ENCODE results near the gene KIF13A.

The KIF13A gene

DNA sequence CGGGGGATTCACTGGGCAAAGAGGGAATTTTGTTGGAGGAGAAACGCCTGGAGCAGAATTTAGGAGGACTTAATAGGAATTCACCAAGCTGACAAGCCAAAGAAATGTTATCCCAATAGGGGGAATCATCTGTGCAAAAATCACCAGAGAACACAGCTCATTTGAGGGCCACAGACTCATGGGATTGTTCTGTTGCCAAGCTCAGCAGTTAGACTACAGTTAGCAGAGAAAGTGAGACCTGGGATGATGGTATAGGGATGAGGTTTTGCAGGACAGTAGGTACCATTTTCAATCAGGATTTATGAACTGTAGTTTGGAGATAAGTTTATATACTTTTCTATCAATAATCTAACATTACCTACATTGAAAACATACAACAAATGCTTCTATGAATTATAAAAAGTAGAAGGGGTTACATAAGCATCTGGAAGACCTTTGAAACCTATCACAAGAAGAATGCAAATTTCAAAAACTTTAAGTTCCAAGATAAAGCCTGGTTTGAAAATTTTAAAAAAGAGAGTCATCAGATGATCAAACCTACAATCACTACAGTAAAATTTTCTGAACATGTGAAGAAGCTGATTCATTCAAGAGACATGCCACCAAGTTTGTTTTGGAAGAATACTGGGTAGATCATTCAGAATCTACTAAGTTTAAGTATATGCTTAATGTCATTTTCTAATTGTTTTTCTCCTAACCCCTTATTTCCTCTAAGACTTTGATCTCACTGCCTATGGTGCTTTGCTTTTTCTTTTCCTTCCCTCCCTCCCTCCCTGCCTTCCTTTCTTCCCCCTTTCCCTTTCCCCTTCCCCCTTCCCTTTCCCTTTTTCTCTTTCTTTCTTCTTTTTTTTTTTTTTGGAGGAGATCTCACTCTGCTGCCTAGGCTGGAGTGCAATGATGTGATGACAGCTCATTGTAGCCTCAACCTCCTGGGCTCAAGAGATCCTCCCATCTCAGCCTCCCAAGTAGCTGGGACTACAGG lies 81.5 kb downstream of the KIF13A start:
- no peak overlapping the region for H3K4me3 ChIP-seq (ENCODE audit: low read length)
- peaks cover 13% of the 10 kb centered on the region for H3K4me1 ChIP-seq (ENCODE audit: control insufficient read depth, low read depth, low read length)
- H3K27me3 ChIP-seq (ENCODE audit: control insufficient read depth, insufficient read depth, low read length) = no peaks in the 10 kb centered on the region
- H3K9me3 ChIP-seq (ENCODE audit: control insufficient read depth, low read depth, low read length) = no peaks in the 10 kb centered on the region
- no peak overlapping the region for H3K9ac ChIP-seq (ENCODE audit: low read length)
- H3K36me3 ChIP-seq (ENCODE audit: control insufficient read depth, low read depth, low read length) = no peaks in the 10 kb centered on the region
- no peak overlapping the region for H3K27ac ChIP-seq (ENCODE audit: low read length)

DNA sequence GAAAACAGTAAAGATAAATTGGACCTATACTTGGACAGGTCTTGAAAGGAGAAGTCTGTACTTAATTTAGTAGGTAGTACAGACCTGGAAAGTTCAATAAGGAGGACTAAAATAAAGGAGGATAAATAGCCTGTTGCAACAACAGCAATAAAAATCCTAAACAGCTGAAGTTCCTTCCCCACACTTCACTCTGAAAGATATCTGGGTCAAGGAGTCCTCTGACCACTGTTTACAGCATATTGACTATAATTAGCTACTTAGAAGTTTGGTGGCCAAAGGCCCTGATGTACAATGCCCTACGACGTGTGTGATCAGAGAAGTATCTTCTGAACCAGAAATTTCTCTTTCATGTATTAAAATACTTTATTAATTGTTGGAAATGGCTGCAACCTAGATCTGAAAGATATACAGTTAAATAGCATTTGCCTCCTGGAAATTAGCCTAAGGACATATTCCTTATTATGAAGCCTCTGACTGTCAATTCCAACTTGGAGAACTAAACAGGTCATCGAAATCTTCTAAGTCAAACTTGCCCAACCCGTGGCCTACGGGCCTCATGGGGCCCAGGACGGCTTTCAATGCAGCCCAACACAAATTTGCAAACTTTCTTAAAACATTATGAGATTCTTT lies 82.8 kb downstream of the KIF13A start:
- no peak overlapping the region for H3K27ac ChIP-seq (ENCODE audit: low read length)
- no peaks in the 10 kb centered on the region for H3K36me3 ChIP-seq (ENCODE audit: control insufficient read depth, low read depth, low read length)
- no peaks in the 10 kb centered on the region for H3K27me3 ChIP-seq (ENCODE audit: control insufficient read depth, insufficient read depth, low read length)
- no peak overlapping the region for H3K4me3 ChIP-seq (ENCODE audit: low read length)
- no peaks in the 10 kb centered on the region for H3K9me3 ChIP-seq (ENCODE audit: control insufficient read depth, low read depth, low read length)
- H3K4me1 ChIP-seq (ENCODE audit: control insufficient read depth, low read depth, low read length) = peaks cover 13% of the 10 kb centered on the region
- H3K9ac ChIP-seq (ENCODE audit: low read length) = no peak overlapping the region

DNA sequence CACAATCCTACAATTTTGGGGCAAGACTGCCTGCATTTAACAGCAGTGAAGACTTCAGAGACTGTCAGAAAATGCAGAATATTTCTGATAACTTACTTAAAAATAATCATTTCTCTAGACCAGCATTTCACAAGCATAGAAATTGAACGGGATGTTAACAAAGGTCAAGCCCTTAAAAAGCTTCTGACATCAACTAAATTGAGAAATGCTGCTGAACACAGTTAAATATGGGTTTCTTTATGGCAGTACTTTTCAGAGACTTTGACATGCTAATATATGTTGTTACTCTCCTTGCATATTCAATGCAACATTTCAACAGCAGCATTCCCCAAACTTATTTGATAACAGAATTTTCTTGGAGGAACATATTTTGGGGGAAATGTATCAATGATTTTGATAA lies 84.5 kb downstream of the KIF13A start:
- no peaks in the 10 kb centered on the region for H3K36me3 ChIP-seq (ENCODE audit: control insufficient read depth, low read depth, low read length)
- H3K4me3 ChIP-seq (ENCODE audit: low read length) = peak overlapping the region; percentile 0
- no peak overlapping the region for H3K9ac ChIP-seq (ENCODE audit: low read length)
- no peak overlapping the region for H3K27ac ChIP-seq (ENCODE audit: low read length)
- no peaks in the 10 kb centered on the region for H3K27me3 ChIP-seq (ENCODE audit: control insufficient read depth, insufficient read depth, low read length)
- H3K4me1 ChIP-seq (ENCODE audit: control insufficient read depth, low read depth, low read length) = peaks cover 13% of the 10 kb centered on the region
- H3K9me3 ChIP-seq (ENCODE audit: control insufficient read depth, low read depth, low read length) = no peaks in the 10 kb centered on the region

DNA sequence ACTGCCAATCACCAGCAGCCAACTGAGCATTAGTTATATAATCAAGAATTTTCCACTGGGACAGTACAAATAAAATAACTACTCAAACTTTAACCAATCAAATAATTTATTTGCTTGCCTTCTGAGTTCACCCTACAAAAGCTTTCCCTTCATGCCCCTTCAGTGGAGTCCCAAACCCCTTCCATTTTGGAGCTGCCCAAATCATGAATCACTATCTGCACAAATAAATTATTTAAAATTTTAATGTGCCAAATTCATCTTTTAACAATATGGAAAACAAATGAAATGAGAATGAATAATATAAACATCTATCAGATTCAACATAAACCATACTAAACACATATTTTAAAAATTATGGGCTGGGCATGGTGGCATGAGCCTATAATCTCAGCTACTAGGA lies 85.9 kb downstream of the KIF13A start:
- H3K9me3 ChIP-seq (ENCODE audit: control insufficient read depth, low read depth, low read length) = no peaks in the 10 kb centered on the region
- H3K27me3 ChIP-seq (ENCODE audit: control insufficient read depth, insufficient read depth, low read length) = no peaks in the 10 kb centered on the region
- H3K27ac ChIP-seq (ENCODE audit: low read length) = no peak overlapping the region
- H3K9ac ChIP-seq (ENCODE audit: low read length) = no peak overlapping the region
- no peaks in the 10 kb centered on the region for H3K36me3 ChIP-seq (ENCODE audit: control insufficient read depth, low read depth, low read length)
- H3K4me1 ChIP-seq (ENCODE audit: control insufficient read depth, low read depth, low read length) = peaks cover 10% of the 10 kb centered on the region
- no peak overlapping the region for H3K4me3 ChIP-seq (ENCODE audit: low read length)

DNA sequence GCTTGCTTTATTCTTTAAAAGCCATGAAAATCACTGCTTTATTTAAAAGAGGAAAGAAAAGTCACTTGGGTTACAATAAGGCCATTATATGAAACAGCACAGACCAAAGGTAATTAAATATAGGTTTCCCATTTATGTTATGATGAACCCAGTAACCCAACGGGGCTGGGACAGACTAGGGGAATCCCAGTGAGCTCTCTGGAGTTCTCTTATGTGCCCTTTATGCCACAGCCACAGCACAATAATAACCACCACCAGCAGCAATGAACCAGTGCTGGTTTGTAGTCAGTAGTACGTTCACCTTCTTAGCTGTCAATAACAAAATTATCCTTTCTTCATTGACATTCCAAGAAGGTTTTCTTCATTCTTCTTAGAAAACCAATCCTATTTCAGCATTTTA lies 87.4 kb downstream of the KIF13A start:
- Histone ChIP-seq H3K9me3 (ENCODE audit: control insufficient read depth, low read depth, low read length) (peaks cover 10% of the 10 kb centered on the region), H3K27ac (ENCODE audit: low read length) (no peak overlapping the region), H3K36me3 (ENCODE audit: control insufficient read depth, low read depth, low read length) (no peaks in the 10 kb centered on the region), H3K4me3 (ENCODE audit: low read length) (no peak overlapping the region), H3K27me3 (ENCODE audit: control insufficient read depth, insufficient read depth, low read length) (no peaks in the 10 kb centered on the region), H3K4me1 (ENCODE audit: control insufficient read depth, low read depth, low read length) (peaks cover 10% of the 10 kb centered on the region), H3K9ac (ENCODE audit: low read length) (no peak overlapping the region)

DNA sequence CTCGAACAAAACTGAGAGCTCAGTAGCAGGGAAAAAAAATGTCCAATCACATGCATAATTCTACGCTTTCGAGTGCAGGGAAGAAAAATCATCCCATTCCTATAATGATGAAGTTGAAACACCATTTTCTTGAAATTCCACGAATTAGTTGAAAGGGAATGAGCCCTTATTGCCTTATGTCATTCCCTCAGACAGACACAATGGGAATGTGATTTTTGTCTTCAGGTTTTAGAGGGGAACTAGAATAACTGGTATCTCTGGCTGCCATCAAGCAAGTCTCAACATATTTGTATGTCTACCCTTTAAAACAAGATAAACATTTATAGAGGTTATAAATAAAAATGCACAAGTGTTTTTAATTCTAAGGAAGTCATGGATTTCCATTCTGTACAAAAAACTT lies 87.9 kb downstream of the KIF13A start:
- no peak overlapping the region for H3K9ac ChIP-seq (ENCODE audit: low read length)
- no peak overlapping the region for H3K27ac ChIP-seq (ENCODE audit: low read length)
- H3K9me3 ChIP-seq (ENCODE audit: control insufficient read depth, low read depth, low read length) = peaks cover 15% of the 10 kb centered on the region

DNA sequence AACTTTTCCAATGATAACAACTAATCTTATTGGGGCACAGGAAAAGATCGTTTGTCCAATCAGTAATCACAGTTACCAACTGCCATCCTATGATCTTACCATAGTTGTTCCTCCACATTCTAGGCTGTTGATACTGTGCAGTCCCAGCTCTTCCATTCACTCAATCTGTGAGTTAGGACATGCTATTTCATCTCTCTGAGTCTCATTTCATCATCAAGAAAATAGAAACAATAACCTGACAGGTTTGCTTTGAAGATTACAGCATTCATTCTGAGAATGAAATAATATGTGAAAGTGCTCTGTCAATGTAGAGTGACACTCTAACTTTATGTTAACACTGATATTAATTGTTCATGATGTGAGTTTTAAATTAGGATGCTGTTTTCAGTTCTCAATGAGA lies 89.8 kb downstream of the KIF13A start:
- Histone ChIP-seq H3K27me3 (ENCODE audit: control insufficient read depth, insufficient read depth, low read length) (no peaks in the 10 kb centered on the region), H3K4me1 (ENCODE audit: control insufficient read depth, low read depth, low read length) (peaks cover 4% of the 10 kb centered on the region), H3K36me3 (ENCODE audit: control insufficient read depth, low read depth, low read length) (peaks cover 7% of the 10 kb centered on the region), H3K27ac (ENCODE audit: low read length) (no peak overlapping the region), H3K4me3 (ENCODE audit: low read length) (no peak overlapping the region), H3K9me3 (ENCODE audit: control insufficient read depth, low read depth, low read length) (peaks cover 17% of the 10 kb centered on the region), H3K9ac (ENCODE audit: low read length) (no peak overlapping the region)

More for the DNA sequence above, 87.9 kb downstream of the KIF13A start:
- Histone ChIP-seq H3K4me3 (ENCODE audit: low read length) (no peak overlapping the region), H3K36me3 (ENCODE audit: control insufficient read depth, low read depth, low read length) (peaks cover 3% of the 10 kb centered on the region), H3K4me1 (ENCODE audit: control insufficient read depth, low read depth, low read length) (peaks cover 10% of the 10 kb centered on the region), H3K27me3 (ENCODE audit: control insufficient read depth, insufficient read depth, low read length) (no peaks in the 10 kb centered on the region)

DNA sequence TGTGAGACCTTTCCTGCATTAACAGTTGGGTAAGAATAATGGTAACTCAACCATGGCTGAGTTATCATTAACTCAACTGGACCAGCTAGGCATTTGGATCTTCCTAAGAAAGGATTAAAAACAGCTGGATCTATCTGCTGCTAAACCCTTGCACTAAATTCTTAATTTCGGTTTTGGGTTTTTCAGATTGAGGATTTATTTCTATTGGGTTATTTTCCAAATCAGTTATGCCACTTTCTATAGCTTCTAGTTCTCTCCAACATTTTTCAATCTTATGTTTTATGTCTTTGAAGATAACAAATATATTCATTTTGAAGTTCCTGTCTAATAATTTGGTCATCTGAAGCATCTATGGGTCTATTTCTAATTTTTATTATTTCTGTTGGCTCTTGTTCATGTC lies 92.5 kb downstream of the KIF13A start:
- Histone ChIP-seq H3K36me3 (ENCODE audit: control insufficient read depth, low read depth, low read length) (peaks cover 7% of the 10 kb centered on the region), H3K27ac (ENCODE audit: low read length) (no peak overlapping the region), H3K9ac (ENCODE audit: low read length) (no peak overlapping the region), H3K27me3 (ENCODE audit: control insufficient read depth, insufficient read depth, low read length) (no peaks in the 10 kb centered on the region), H3K4me3 (ENCODE audit: low read length) (no peak overlapping the region), H3K9me3 (ENCODE audit: control insufficient read depth, low read depth, low read length) (peaks cover 17% of the 10 kb centered on the region), H3K4me1 (ENCODE audit: control insufficient read depth, low read depth, low read length) (no peaks in the 10 kb centered on the region)

DNA sequence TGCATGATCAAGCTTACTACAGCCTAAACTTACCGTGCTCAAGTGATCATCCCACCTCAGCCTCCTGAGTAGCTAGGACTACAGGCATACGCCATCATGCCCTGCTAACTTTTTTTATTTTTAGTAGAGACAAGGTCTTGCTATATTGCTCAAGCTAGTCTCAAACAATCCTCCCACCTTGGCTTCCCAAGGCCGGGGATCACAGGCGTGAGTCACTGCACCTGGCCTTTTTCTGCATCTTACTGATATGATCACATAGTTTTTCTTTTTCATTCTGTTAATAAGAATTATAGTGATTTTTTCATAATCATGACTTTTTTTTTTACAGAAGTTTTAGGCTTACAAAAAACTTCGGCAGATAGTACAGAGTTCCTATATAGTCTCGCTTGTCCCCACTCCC lies 93.2 kb downstream of the KIF13A start:
- H3K27ac ChIP-seq (ENCODE audit: low read length) = no peak overlapping the region
- peaks cover 17% of the 10 kb centered on the region for H3K9me3 ChIP-seq (ENCODE audit: control insufficient read depth, low read depth, low read length)
- H3K27me3 ChIP-seq (ENCODE audit: control insufficient read depth, insufficient read depth, low read length) = no peaks in the 10 kb centered on the region
- no peaks in the 10 kb centered on the region for H3K4me1 ChIP-seq (ENCODE audit: control insufficient read depth, low read depth, low read length)
- no peak overlapping the region for H3K4me3 ChIP-seq (ENCODE audit: low read length)
- no peak overlapping the region for H3K9ac ChIP-seq (ENCODE audit: low read length)
- peaks cover 7% of the 10 kb centered on the region for H3K36me3 ChIP-seq (ENCODE audit: control insufficient read depth, low read depth, low read length)

DNA sequence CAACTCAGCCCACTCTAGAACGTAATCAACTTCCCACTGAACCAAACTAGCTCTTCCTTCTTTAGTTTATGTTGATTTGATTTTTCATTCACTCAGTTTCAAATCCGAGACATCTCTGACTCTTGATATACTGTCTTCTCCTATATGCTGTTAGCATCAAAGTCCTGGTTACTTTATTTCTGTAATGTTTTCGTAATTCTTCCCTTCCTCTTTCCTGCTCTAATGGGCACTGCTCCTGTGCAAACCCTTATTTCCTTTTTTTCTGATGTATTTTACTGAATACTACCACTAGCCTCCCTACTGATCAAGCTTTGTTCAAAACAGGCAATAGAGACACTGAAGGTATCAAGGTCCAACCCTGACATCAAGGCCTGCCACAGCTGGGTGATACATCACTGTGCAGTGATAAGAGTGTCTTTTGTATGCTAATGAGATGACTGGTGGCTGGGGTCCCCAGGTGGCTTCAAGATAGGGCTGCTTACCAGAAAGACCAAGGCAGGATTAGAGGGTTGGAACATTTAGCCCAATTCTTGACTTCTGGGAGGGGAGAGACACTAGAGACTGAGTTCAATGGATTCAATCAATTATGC lies 95.2 kb downstream of the KIF13A start:
- Histone ChIP-seq H3K9ac (ENCODE audit: low read length) (no peak overlapping the region), H3K4me1 (ENCODE audit: control insufficient read depth, low read depth, low read length) (no peaks in the 10 kb centered on the region), H3K36me3 (ENCODE audit: control insufficient read depth, low read depth, low read length) (peaks cover 7% of the 10 kb centered on the region), H3K27ac (ENCODE audit: low read length) (no peak overlapping the region), H3K9me3 (ENCODE audit: control insufficient read depth, low read depth, low read length) (peaks cover 17% of the 10 kb centered on the region), H3K27me3 (ENCODE audit: control insufficient read depth, insufficient read depth, low read length) (no peaks in the 10 kb centered on the region), H3K4me3 (ENCODE audit: low read length) (no peak overlapping the region)

DNA sequence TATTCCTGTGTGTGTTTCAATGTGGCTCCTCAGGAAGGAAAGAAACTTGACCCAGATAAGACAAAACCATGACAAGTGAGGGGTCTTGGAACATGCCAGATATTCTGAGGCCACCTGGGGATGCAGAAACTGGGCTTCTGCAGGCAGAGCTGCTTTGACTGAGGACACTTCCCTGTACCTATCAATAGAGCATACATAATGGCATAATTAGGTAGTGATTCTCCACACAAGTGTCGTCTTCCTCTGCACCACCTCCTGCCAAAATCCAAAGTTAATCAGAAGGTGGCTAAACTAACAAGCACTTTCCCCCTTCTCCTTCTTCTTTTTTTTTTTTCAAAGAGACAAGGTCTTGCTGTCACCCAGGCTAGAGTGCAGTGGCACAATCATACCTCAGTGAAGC lies 97.1 kb downstream of the KIF13A start:
- Histone ChIP-seq H3K9ac (ENCODE audit: low read length) (no peak overlapping the region), H3K4me1 (ENCODE audit: control insufficient read depth, low read depth, low read length) (no peaks in the 10 kb centered on the region), H3K4me3 (ENCODE audit: low read length) (no peak overlapping the region), H3K9me3 (ENCODE audit: control insufficient read depth, low read depth, low read length) (peaks cover 10% of the 10 kb centered on the region), H3K36me3 (ENCODE audit: control insufficient read depth, low read depth, low read length) (peaks cover 7% of the 10 kb centered on the region), H3K27me3 (ENCODE audit: control insufficient read depth, insufficient read depth, low read length) (no peaks in the 10 kb centered on the region), H3K27ac (ENCODE audit: low read length) (no peak overlapping the region)

Measured in iPS-18a (cell line).